HG03432 (cell line): ENCODE data around the gene VPS8.
A peak's percentile ranks its signal among the peaks of the same experiment; 100 is the strongest.
"Not testable (repeated sequence)": the region's sequence is repeated elsewhere in the genome, so short reads cannot be mapped to it uniquely, and the experiment has no call there.

Source experiments
- ATAC-seq: cut with Tn5 transposase; IDR thresholded peaks from one replicate; pipeline ENCODE4 v1.9.1; 2021; ENCODE audit warnings: mild to moderate bottlenecking, moderate library complexity; ENCODE audit not compliant: unreplicated experiment

The VPS8 gene

DNA sequence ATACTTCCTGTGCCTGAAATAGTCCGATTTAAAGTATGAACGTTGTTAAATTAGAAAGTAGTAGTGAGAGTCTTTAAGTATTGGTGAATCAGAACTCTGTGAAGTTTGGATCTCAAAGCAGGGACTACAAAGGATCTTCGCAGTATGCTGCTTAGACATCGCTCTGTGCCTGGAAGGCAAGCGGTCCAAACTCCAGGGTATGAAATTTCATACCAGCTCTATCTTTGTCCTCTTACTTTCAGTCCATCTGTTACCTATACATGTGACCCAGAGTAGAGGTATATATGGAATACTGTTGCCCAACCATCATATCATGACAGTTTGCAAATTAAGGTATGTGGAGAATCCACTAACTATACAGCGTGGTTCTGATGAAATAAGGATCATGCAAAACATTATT is 34.5 kb downstream of the VPS8 start:
- ATAC-seq = no peak

DNA sequence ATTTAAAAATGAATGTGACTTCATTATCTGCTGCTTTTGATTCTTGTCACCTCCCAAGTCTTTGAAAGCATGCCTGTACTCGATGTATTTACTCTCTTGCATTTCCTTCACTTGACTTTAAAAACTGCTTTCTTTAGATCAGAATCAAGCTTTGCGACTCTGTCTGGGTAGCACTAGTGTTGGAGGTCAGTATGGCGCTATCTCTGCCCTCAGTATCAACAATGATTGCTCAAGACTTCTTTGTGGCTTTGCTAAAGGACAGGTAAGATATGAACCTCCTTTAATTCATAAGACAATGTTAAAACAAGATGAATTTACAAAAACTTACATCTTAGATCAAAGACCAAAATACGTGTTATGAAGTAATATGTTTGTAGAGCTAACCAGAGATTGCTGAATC is 37.0 kb downstream of the VPS8 start:
- no peak for ATAC-seq

DNA sequence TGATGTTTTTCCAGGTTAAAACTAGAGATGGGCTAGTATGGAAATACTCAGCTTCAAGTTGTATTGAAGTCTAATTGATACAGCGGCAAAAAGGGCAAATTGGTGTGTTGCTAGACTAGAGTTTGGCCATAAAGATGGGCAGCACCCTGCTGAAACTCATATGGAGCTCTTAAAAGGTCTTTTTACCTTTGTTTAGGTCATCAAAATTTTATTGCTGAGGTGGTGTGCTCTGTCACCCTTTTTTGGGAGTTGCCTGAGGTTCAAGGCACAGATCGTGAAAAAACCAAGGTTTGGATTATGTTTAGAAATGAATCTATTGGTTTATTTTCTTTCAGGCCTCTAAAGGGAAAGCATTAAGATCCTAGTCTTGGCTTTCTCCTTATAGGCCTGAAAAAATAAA is 38.2 kb downstream of the VPS8 start:
- no peak for ATAC-seq

DNA sequence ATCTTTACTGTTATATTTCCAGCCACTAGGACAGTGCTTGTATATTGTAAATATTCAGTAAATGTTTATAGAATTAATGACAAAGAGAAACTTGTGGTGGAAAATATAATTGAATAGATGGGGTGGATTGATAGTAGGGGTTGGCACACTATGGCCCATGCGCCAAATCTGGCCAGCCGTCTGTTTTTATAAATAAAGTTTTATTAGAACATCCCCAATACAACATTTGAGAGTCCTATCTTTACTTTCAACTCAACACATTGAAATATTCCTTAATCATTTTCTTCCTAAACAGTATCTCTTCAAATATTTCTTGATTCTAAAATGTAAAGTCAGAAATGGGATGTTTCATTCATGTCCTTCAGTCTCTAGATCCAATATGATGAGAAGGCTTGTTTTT is 45.1 kb downstream of the VPS8 start:
- no peak for ATAC-seq

DNA sequence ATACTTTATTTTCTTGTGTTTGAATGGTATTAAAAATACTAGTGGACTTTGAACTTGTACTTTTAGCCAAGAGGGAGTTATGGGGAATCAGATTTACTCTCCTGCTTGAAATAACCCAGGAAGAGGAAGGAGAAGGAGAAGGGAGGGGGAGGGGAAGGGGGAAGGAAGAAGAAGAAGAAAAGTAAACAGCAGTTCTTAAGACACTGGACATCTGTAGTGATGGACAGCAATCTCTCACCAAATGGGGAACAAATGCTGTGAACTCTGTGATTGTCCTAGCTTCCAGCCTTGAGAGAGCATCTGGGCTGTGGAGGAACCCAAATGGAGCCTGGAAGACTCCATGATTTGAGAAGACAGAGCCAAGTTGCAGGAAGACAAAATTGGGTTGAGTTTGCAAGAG is 52.0 kb downstream of the VPS8 start:
- ATAC-seq = no peak

DNA sequence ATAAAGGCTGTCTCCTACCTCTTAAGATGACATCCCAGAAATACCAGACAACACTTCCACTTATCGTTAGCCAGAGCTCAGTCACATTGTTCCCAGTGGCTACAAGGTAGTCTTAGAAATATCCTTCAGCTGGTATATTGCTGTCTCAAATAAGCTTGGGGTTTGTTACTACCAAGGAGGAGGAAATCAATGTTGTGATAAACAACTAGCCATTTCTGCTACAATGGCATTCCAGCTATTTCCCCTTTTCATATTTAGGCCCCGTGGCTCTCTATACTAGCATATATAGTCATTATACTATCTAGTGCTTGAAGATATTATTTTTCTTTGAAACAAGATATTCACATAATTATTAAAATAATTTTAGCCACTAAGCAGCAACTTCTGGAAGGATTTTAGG is 56.5 kb downstream of the VPS8 start:
- ATAC-seq = no peak

DNA sequence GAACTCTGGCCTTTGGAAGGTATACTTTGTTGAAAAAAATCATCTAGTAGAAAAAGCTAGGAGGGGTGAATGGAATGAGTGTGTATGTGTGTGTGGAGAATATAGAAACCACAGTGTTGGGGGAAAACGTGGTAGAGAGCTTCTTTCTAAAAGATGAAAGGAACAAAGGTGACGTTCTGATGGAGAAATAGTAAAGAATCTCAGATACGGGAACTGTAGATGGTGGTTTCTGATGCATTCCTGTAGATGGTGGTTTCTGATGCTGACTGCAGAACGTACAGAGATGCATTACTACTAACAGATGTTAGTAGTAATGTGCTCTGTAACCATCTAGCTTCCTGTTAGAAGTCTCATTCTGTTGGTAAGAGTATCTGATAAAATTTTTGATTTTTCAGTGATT is 60.2 kb downstream of the VPS8 start:
- ATAC-seq = no peak

DNA sequence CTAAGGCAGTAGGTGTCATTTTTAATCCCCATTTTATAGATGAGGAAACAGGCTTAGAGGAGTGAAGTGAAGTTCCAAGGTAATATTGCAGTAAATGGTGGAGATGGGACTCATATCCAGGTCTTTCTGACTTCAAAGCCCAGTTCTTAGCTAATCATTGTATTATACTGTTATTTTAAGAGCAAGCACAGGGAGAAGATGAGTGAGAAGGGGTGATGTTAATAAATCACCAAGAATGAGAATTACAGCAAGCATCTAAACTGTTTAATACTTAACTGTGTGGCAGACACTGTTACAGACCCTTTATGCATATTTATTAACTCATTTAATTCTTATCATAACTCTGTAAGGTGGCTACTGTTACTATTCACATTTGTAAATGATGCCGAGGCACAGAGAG is 61.2 kb downstream of the VPS8 start:
- ATAC-seq = no peak

DNA sequence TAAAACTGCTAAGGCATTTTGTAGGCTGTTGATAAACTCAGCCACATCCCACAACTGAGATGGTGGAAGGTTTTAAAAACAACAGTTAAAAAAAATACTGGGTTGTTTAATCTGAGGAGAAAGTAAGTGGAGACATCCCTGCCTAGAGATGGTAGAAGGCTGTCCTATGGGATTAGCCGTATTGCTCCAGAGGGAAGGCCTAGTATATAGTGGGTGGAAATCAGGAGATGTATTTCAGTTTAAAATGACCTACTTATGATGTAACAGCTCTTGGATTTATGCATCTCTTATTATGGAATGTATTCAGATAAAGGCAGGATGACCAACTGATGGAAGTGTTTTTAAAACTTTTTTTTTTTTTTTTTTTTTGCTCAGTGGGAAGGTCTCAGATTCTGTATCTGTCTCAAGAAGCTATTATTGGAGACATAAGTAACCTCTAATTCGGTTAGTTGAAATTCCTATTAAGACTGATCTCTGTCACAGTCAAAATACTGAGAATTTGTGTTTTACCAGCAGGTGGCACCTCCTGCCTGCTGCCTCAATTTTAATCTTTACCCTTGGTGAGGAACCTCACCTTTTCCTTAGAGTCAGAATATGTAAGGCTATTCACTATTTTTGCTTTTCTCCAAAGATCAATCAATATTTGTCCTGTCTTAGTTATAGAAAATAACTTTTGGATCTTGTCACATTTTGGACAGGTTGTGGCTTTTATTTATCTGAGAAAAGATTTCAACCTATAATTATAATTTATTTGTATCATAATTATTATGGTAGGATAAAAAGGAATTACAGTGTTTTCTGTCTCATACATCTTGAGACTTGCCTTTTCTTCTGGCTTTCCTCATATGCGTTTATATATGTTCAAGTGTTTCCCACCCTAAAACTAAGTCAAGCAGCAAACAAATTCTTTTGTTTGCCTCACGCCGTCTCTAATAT is 63.0 kb downstream of the VPS8 start:
- no peak for ATAC-seq

DNA sequence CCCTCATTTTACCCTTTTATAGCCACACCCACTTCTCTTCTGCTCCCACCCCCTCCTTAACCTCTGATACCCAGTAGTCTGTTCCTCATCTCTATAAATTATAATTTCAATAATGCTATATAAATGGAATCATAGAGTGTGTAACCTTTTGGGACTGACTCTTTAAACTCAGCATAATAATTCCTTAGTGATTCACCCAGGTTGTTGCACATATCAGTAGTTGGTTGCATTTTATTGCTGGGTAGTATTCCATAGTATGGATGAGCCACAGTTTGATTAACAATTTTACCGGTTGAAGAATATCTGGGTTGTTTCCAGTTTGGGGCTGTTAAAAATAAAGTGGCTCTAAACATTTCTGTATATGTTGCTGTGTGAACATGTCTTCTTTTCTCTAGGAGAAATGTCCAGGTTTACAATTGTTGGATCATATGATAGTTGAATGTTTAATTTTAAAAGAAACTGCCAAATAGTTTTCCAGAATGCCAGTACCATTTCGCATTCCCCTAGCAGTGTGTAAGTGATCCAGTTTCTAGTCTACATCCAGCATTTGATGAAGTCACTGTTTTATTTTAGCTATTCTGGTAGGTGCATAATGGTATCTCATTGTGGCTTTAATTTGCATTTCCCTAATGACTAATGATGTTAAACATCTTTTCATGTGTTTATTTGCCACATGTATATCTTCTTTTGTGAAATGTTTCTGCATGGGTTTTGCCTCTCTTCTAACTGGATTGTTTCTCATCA is 68.5 kb downstream of the VPS8 start:
- ATAC-seq = no peak

DNA sequence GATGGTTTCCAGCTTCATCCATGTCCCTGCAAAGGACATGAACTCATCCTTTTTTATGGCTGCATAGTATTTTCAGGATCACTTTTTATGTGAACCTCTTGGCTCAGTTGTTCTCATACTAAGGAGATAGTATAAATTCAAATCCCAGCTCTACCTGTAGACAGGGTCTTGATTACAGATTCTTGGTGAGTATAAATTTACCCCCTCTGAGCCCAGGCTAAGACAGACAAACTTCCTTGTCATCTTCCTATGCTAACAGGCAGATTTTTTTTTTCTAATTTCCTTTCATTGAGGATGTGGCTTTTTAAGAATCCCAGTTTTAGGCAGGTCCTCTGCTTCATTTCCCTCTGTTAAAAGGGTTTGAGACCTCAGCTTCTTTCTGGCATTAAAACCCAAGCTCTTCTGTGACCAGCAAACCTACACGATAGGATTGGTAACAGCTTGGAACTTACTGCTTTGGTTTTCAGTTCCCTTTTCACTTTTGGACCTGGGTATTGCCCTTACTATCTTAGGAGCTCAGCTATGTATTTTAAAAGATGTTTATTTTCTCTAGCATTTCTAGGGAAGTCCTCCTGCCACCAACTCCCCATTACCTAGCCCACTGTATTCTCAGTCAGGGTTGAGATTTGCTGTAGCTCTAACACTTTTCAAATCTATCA is 72.5 kb downstream of the VPS8 start:
- ATAC-seq = peak; percentile 97

DNA sequence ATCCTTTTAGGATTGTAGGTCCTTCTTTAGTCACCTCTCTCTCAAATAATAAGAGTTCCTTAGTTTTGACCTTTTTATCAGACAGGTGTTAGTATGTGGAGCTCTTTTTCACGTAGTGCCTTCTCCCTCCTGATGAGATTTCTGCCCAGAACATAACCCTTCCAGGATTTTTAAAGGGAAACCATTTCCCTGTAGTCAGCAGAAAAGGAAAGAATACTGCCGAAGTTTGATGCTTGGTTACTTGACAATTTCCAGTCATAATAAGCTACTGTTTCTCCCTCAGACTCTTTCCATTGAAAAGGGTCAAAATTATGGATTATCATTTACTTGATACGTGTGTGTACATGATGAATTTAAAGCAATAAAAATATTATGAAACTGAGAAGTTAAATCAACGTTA is 73.1 kb downstream of the VPS8 start:
- no peak for ATAC-seq

DNA sequence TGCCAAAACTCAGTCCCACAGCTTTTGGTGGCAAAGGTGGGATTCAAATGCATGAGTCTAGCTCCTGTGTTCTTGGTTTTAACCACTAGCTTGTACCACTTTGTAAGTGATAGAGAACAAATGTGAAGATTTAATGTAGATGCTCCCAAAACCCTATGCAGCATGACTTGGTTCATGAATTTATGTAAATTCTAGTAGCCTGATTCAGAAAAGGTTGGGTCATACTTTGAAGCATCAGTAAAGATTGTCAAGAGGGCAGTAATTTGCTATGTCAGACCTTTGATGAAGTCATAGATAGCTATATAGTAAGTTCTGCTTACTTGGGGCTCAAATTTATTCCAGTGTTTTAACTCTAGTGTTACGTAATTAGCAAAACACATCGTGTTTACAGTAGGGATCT is 75.6 kb downstream of the VPS8 start:
- ATAC-seq = no peak

DNA sequence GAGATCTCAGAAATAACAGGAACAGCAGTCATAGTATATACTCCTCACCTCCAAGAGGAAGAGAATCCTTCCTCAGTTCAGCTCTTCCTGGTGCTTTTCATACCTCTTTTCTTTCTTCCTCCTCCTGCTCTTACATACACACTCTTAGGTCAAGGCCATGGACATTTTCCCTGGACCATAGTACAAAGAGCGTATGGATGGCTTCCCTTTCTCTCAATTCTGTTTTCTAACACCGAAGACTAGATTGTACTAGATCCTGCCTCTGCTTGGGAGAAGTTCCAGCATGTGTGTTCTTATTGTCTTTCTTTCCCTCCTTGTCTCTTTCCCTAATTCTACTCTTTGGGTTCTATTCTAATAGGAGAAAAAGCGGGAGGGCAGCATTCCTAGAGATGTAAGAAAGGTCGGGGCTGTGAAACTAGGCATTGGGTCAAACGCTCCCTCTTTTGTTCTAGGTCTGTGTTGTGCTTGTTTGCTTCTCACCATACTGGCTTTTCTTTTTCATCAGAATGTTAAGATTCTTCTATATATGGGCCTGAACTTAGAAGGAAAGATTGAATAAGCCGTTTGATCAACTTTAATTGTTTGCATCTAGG is 77.4 kb downstream of the VPS8 start:
- ATAC-seq = no peak

DNA sequence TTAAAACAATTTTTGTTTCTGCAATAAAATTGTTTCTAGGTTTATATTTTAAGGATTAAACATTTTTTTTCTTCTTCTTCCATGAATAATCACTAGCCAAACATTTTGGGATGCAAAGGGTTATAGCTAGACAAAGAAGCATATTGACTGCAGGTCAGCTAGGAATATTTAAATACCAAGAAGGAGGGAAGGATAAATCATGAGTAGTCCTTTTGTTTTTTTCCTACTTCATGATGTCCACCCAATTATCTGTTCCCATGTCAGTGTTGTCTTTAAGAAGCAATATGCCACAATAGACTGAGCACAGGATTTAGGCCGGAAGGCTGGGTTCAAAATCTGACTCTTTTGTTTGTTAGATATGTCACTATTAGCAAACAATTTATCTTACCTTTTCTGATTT is 82.1 kb downstream of the VPS8 start:
- ATAC-seq = no peak

DNA sequence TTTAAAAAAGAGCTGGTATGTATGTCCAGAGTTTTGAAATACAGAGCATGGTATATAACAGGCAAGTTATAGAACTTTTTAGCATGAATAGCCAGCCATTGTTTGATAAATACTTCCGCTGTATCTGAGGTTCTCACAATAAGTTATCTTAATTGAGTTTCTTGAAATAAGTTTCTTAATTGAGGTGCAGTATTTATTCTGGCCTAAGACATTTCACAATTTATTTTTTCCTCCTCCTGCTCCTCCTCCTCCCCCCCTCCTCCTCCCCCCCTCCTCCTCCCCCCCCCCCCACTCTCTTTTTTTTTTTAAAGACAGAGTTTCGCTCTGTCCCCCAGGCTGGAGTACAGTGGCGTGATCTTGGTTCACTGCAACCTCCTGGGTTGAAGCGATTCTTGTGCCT is 83.4 kb downstream of the VPS8 start:
- ATAC-seq = no peak

DNA sequence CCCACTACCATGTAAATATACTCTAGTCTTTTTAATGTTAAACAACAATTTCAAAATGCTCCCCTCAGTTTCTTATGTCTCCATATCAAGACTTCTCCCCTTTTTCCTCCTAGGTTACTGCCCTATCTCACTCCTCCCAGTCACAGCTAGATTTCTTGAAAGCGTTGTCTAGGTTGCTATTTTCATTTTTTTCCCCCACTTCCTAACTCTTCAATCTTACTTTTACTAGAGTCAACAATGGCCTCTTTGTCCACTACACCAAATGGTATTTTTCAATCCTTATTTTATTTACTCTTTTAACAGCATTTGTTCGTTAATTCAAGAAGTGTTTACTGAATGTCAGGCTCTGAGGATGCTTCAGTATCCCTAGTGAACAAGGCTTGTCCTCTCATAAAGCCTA is 84.4 kb downstream of the VPS8 start:
- ATAC-seq = no peak

DNA sequence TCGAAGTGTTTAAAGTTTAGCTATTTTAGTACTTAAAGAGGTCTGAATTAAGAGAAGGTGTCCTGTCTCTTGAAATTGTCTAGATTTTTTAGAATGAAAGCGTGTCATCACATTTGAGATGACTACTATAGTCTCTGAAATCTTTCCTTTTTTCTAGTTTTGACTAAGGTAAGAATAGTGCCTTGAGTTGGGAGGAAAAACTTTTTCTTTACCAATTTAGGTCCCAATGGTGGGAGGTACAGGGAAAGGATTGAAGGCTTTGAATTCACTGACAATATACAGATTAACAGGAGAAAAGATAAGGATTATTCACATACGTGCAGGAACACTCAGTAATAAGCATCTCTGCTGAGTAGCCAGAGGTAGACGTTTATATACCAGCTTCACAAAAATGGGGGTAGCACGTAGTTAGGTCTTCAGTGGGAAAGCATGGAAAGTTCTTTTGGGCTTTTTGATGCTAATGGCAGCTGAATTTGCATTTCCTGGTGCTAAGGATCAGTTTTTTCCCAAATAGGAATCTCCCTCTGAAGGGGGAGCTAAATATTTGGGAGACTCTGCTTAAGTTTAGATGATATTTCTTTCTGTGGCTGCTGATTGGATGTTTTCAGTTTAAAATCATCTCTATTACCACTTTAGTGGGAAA is 88.1 kb downstream of the VPS8 start:
- no peak for ATAC-seq

DNA sequence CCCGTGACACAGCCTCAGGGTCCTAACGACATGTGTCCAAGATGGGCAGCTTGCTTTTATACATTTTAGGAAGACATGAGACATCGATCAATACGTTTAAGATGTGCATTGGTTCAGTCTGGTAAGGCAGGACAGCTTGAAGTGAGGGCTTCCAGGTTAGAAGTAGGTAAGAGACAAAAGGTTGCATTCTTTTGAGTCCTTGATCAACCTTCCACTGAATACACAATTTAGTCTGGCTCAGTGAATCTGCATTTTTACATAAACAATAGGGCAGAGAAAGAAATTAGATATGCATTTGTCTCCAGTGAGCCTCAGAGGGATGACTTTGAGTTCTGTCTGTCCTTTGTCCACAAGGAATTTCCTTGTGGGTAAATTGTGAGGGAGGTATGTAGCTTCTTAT is 95.1 kb downstream of the VPS8 start:
- not testable (repeated sequence) for ATAC-seq

DNA sequence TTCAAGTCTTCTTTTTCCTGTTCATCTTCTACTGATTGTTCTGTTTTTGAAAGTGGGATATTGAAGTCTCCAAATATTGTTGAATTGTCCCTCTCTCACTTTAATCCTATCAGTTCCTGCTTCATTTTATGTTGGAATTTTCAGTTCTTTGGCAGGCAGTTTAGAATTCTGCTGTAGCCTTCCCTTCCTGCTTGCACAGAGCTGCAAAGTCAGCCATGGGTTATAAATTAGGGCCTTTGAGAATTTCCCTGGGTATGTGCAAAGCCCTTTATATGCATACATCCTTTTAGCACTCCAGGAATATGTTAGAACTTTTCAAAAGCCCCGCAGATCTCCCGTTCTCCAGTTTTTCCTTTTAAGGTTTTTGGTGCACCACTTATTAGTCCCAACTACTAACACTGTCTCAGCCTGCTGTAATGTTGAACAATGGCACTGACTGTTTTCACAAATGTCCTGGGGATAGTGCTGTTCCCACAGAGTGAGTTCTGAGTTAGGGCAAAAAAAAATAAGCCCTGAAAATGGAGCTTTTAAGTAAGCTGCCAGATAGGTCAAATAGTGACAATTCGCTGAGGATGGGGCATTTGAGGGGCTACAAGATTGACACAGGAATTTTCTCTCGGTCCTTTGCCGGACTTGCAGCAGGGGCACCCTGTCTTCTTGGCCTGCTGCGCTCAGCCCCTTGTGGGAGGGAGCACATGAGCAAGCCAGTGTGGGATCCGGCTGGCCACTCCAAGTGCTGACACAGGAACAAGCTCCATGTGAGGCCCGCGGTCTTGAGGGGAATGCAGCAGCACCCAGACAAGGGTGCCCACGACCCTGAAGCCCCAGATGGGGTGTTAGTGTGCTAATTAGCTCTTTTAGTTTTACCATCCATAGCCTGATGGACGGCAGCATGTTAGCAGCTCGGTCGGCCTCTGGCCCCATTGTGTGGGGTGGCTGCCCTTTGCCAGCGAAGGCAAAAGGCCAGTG is 96.0 kb downstream of the VPS8 start:
- no peak for ATAC-seq
